Heart left ventricle (tissue), 16 donors: ENCODE data around the gene RUNX2. TPM values are rescaled to one million over a fixed set of nuclear protein-coding genes. Genes with fewer than 3 reads are reported as not detected.

Experiments
- ATAC-seq, 4 donors: fragments of 200-7000 bp; cut with Tn5 transposase; one replicate each; pipeline ENCODE4 v1.9.1; 2020 to 2022; ENCODE audit warnings: moderate library complexity in 4 of 4, mild to moderate bottlenecking in 3 of 4, moderate number of reproducible peaks in 1 of 4
- DNase-seq, 5 donors: peaks; one replicate each; pipeline ENCODE4 v3.0.0-alpha.2; 2020
- H3K27ac ChIP-seq, 12 donors: fragments of 200-600 bp; sonication (generic) in 4 of 12; one replicate each; pipeline versions ENCODE4 v1.5.0 to v1.8.0; 2016 to 2022; ENCODE audit warnings: mild to moderate bottlenecking in 2 of 12
- H3K27me3 ChIP-seq, 9 donors: fragments of 200-600 bp; sonication (generic) in 2 of 9; one replicate each; pipeline versions ENCODE4 v1.5.1 to v1.8.0; 2016 to 2022; ENCODE audit warnings: mild to moderate bottlenecking in 3 of 9
- H3K36me3 ChIP-seq, 9 donors: fragments of 200-600 bp; sonication (generic) in 2 of 9; one replicate each; pipeline versions ENCODE4 v1.5.0 to v1.8.0; 2018 to 2022; ENCODE audit warnings: mild to moderate bottlenecking in 2 of 9
- H3K4me1 ChIP-seq, 12 donors: fragments of 200-600 bp; sonication (generic) in 4 of 12; one replicate each; pipeline versions ENCODE4 v1.5.0 to v1.8.0; 2016 to 2022; ENCODE audit warnings: mild to moderate bottlenecking in 3 of 12
- H3K4me3 ChIP-seq, 12 donors: fragments of 200-600 bp; sonication (generic) in 4 of 12; one replicate each; pipeline versions ENCODE4 v1.5.0 to v1.8.0; 2017 to 2022; ENCODE audit warnings: mild to moderate bottlenecking in 9 of 12, moderate library complexity in 4 of 12
- H3K9me3 ChIP-seq, 12 donors: fragments of 200-600 bp; sonication (generic) in 4 of 12; one replicate each; pipeline versions ENCODE4 v1.5.0 to v1.8.0; 2016 to 2022; ENCODE audit warnings: mild to moderate bottlenecking in 1 of 12
- POLR2A ChIP-seq, 2 donors: fragments of 450-650 bp; IDR thresholded peaks; one replicate each; pipeline ENCODE4 v1.6.1; 2017; ENCODE audit warnings: antibody characterized with exemption in 2 of 2, mild to moderate bottlenecking in 2 of 2, moderate library complexity in 2 of 2
- WGBS, 4 donors: extraction: QIAGEN DNeasy Blood & Tissue Kit in 2 of 4; methylation state at CpG; one replicate each; pipeline versions ENCODE4 v1.1.5 to v1.1.7; 2013 to 2018; 5-methylcytosine and 5-hydroxymethylcytosine counted together
- intact Hi-C, 10 donors: fragments of 100-400 bp; cut with DNase I; formaldehyde crosslinking; loops; one replicate each; pipeline versions ENCODE4 v1.11.1 to v1.14.2; 2022
- polyA plus RNA-seq, 2 donors: library from polyadenylated mRNA; stranded (reverse); fragments of 200-250 nt; gene quantifications; one replicate each; pipeline ENCODE4 v1.2.3, GENCODE V29; 2013
- total RNA-seq, 9 donors: library from RNA; depleted of rRNA in 2 of 9; stranded (reverse); fragments of >200 nt in 2 of 9; fragmentation: NEBNext Ultra II Directional in 3 of 9; extraction: Animal tissue kit (Norgen Biotek cat#: 25700) in 3 of 9; gene quantifications; one replicate each; pipeline versions ENCODE4 v1.1.0 to v1.2.4, GENCODE V29; 2016 to 2023
- TF ChIP-seq, protein P1 (sequence below), 12 donors: fragments of 200-600 bp; sonication (generic) in 4 of 12; IDR thresholded peaks; one replicate each; pipeline versions ENCODE4 v1.5.0 to v1.8.0; 2018 to 2022; ENCODE audit warnings: antibody characterized with exemption in 12 of 12, mild to moderate bottlenecking in 5 of 12
- donor health status: ischemic (EF 13 %, LVEDD 7.1; RV severe dilation, severe dysfunction).
- donor health status: healthy with polysubstance abuse.
- donor health status: DM: no; HTN: yes; CAD: no.
- donor health status: DM: no; HTN: no; CAD: no.
- donor health status: ischemic (EF 25% LVEDD 6.9; RV normal size, moderate dysfunction).
- donor health status: ischemic (EF 25% LVEDD 5.7; RV mildly dilated, moderate dysfunction).
- donor health status: healthy.
- donor health status: DM: yes; HTN: yes; CAD: no.
- donor health status: ischemic (EF 35%, LVEDD 5.7; RV mildly dilated, moderate dysfunction).
- donor health status: nonischemic (EF 11% LVEDD 7.7; RV severe dilation, severe dysfunction).
- donor health status: DM: yes; HTN: yes; CAD: no.
- donor health status: PGD.
- donor health status: ischemic (EF 29% LVEDD 5.4; RV normal size, mild dysfunction).
- donor health status: nonischemic (EF 23%, LVEDD 6.1; RV moderate dilation, normal function).

Gene RUNX2
- total and polyA plus RNA-seq, 11 donors: 0.37 to 3.1 (median 2.0) TPM

DNA sequence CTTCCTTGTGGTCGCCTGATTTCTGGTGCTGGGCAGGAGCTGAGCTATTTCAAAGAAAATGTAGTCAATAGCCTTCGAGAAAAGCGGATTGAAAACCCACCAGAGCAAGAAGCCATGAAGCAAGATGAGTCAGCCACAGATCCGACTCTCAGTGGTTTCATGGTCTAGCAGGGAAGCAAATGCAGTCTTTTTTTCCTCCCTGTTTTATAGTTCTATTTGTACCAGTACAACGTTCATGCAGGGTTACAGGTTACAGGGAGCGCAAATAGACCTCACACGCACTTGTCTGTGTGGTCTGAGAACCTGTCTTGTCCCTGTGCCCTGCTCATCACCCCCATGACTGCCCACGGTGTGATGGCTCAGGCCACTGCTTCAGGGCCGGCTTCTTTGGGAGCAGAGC, 359.4 kb downstream of the RUNX2 start:
- H3K9me3 ChIP-seq: peaks cover 0 to 4% (median 0%) of the 10 kb centered on the region in 12 donors
- ATAC-seq (no peak), DNase-seq (no peak)
- H3K4me3 ChIP-seq: no peak overlapping the region
- 90 to 91% (median 90%) methylated on average over 7 to 9 of the region's 9 CpGs for WGBS, 4 donors
- no peak overlapping the region for H3K27ac ChIP-seq
- TF ChIP-seq POLR2A (IDR thresholded peaks at IDR 0.05): no peak
- TF ChIP-seq, protein P1, sequence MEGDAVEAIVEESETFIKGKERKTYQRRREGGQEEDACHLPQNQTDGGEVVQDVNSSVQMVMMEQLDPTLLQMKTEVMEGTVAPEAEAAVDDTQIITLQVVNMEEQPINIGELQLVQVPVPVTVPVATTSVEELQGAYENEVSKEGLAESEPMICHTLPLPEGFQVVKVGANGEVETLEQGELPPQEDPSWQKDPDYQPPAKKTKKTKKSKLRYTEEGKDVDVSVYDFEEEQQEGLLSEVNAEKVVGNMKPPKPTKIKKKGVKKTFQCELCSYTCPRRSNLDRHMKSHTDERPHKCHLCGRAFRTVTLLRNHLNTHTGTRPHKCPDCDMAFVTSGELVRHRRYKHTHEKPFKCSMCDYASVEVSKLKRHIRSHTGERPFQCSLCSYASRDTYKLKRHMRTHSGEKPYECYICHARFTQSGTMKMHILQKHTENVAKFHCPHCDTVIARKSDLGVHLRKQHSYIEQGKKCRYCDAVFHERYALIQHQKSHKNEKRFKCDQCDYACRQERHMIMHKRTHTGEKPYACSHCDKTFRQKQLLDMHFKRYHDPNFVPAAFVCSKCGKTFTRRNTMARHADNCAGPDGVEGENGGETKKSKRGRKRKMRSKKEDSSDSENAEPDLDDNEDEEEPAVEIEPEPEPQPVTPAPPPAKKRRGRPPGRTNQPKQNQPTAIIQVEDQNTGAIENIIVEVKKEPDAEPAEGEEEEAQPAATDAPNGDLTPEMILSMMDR (IDR thresholded peaks at IDR 0.05): no peak
- intact Hi-C loops: no loop called here
- no peaks in the 10 kb centered on the region for H3K27me3 ChIP-seq
- H3K36me3 ChIP-seq: no peaks in the 10 kb centered on the region
- H3K4me1 ChIP-seq: no peaks in the 10 kb centered on the region

- intact Hi-C loops: no loop called here
- ATAC-seq: no peak
- WGBS, 4 donors: 93 to 96% (median 95%) methylated on average over 1 of the region's 1 CpG
Observed at GRCh38 chr6:45688180-45688579, 360.1 kb downstream of the RUNX2 start.

GRCh38 chr6:45689926-45690615, 361.9 kb downstream of the RUNX2 start:
- H3K4me1 ChIP-seq: no peaks in the 10 kb centered on the region
- H3K27ac ChIP-seq: no peak overlapping the region
- no peaks in the 10 kb centered on the region for H3K9me3 ChIP-seq
- H3K36me3 ChIP-seq: no peaks in the 10 kb centered on the region
- DNase-seq (no peak), ATAC-seq (no peak)
- H3K27me3 ChIP-seq: no peaks in the 10 kb centered on the region
- TF ChIP-seq, protein P1 (IDR thresholded peaks at IDR 0.05): no peak
- TF ChIP-seq POLR2A (IDR thresholded peaks at IDR 0.05): no peak
- no peak overlapping the region for H3K4me3 ChIP-seq
- intact Hi-C loops: no loop called here
- WGBS, 4 donors: 88 to 94% (median 92%) methylated on average over 2 of the region's 2 CpGs

More at GRCh38 chr6:45688180-45688579, 360.1 kb downstream of the RUNX2 start:
- H3K4me3 ChIP-seq: no peak overlapping the region
- TF ChIP-seq POLR2A (IDR thresholded peaks at IDR 0.05): no peak
- TF ChIP-seq, protein P1 (IDR thresholded peaks at IDR 0.05): no peak
- H3K36me3 ChIP-seq: no peaks in the 10 kb centered on the region
- peaks cover 0 to 4% (median 0%) of the 10 kb centered on the region in 12 donors for H3K9me3 ChIP-seq
- no peak for DNase-seq
- no peaks in the 10 kb centered on the region for H3K27me3 ChIP-seq
- H3K27ac ChIP-seq: no peak overlapping the region
- no peaks in the 10 kb centered on the region for H3K4me1 ChIP-seq

DNA sequence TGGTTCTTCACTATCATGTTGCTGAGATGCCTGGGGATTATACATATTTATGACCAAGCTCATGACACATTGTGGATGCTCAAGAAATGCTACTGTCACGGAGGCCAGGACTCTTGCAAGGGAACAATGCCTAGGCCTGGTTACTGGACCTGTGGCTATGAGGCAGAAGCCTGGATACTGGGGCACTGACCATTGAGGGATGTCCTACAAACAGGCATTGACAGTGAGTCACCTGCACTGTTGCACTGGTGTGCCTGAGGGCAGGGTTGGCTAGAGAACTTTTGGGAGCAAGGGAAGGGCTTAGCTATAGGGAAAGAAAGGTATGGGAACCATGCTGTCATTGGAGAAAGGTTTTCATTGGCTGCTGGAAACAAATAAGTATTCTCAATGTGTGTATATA, 362.7 kb downstream of the RUNX2 start:
- no peak overlapping the region for H3K4me3 ChIP-seq
- no peak for ATAC-seq
- H3K27ac ChIP-seq: no peak overlapping the region
- intact Hi-C loops: no loop called here
- H3K9me3 ChIP-seq: no peaks in the 10 kb centered on the region
- H3K27me3 ChIP-seq: no peaks in the 10 kb centered on the region
- TF ChIP-seq, protein P1 (IDR thresholded peaks at IDR 0.05): no peak
- no peak for TF ChIP-seq POLR2A (IDR thresholded peaks at IDR 0.05)
- no peak for DNase-seq
- H3K4me1 ChIP-seq: no peaks in the 10 kb centered on the region
- H3K36me3 ChIP-seq: no peaks in the 10 kb centered on the region
- 83 to 100% (median 97%) methylated on average over 1 of the region's 1 CpG for WGBS, 4 donors
